CD4-positive, alpha-beta T cell treated with Interleukin-4 for 4 hours (primary cell): ENCODE measurements around the gene PTPRN2.
"Not testable (repeated sequence)": the region's sequence is repeated elsewhere in the genome, so short reads cannot be mapped to it uniquely, and the experiment has no call there.

Experiments
- DNase-seq: peaks from one replicate; pipeline ENCODE4 v3.0.0-alpha.2; 2020

PTPRN2 gene

GRCh38 chr7:158286210-158286609, 301.4 kb downstream of the PTPRN2 start:
- DNase-seq: no peak

DNA sequence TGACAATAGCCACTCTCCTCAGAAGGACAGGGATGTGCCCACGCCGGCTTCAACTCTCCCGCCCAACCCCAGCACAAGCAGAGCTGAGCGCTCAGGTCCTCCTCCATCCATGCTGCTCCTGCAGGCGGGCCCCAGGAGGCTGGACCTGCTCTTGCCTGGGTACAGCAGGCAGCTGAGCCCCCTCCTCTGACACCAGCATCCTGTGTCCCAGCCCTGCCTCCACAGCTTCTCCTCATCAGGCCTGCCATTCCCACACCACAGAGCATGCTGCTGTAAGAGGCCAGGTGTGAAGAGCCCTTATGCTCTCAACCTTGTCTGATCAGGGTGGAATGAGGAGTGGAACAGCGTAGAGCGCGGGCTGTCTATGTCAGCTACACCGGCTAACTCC, 302.2 kb downstream of the PTPRN2 start:
- no peak for DNase-seq

- no peak for DNase-seq
Observed at GRCh38 chr7:158284617-158285382, 302.8 kb downstream of the PTPRN2 start.

DNA sequence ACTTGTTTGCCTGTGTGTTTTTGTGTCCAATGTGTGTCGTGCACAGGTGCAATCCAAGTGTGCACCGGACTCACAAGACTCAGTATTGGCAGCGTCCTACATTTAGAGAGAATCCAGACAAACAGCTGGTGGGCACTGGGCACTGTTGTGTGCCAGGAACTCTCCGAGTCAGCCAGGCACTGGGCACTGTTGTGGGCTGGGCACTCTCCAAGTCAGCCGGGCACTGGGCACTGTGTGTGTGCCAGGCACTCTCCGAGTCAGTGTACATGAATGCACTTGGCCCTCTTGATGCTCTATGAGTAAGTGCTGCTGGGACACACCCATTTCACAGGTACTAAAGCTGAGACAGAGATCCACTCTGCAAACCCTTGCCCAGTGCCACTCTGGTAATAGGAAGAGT, 303.5 kb downstream of the PTPRN2 start:
- DNase-seq: no peak

DNA sequence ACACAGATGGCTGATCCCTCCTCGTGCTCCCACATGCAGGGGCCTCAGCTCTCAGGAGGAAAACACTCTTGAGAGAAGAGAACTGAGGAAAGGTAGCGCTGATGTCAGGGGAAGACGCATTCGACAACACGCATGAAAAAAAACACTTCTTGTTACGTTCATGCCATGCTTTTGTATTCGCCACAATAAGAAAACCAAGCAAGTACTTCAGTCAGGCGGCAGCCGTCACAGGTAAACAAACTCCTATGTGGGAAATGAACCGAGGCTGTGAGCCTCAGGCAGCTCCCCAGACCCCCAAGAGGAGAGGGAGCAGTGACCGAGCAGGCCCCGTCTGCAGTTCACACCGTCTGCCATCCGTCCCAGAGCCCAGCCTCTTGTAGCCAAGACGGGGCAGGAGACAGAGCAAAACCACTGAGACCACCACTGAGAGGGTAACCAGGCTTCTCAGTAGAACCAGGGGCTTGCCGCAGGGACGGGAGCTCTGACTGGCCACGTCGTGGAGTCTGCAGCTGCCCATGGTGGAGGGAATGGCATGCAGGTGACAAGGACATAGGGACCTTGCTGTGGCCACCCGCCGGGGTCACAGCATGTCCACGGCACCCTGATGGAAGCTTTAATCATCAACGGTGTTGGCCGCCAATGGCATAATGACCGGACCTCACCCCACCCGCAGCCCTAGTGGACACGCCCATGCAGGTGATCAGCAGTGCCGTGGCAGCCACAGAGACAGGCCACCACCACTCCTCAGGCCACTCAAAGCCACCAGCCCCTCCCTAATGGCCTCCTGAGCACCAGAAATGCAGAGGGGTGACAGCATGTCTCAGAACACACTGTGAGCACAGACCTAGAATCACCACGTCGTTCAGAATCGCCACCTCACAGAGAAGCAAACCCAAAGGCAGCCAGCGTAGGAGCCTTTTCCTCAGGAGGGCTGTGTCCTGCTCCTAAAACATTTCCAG, 304.3 kb downstream of the PTPRN2 start:
- DNase-seq: no peak

- no peak for DNase-seq
Observed at GRCh38 chr7:158282461-158283001, 305.1 kb downstream of the PTPRN2 start.

DNA sequence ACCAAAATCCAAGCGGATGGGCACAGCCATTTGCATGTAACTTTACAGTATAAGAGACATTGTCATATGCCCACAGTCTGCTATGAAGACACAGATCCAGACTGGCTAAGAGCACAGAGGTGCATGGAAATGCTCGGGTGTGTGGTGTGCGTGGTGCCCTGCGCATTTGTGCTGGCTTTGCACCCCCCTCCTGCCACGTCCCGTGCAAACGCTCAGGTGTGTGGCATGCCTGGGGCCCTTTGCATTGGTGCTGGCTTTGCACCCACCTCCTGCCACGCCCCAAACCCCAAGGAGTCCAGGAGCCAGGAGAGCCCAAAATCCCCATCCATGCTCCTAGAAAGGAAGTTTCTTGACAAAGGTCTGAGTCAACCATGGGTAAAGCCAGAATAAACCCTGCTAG, 306.2 kb downstream of the PTPRN2 start:
- DNase-seq: no peak

DNA sequence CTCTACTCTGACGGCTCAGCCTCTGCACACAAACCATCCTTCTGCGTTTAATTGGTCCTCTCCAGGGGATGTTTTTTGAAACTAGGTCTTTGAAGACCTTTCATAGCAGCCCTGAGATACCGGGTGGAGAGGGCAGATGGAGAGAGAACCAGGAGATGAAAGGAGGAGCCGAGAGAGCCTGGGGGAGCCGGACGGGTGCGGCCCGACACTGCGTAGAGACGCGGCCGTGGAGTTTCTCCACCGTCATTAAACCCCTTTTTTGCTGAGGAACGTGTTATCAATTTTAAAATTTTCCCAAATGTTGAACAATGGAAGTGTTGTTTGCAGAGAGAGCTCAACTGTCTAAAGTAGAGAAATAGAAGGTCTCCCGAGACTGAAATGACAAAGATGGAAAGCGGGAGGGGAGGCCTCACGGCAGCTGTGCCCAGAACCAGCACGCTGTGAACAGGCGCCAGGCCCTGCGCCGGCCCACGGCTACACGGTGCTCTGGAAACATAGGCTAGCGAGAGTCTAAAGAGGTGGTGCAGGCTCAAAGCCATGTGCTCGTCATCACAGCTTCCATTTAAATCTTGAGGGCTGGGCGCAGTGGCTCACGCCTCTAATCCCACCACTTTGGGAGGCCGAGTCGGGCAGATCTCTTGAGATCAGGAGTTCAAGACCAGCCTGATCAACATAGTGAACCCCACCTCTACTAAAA, 307.0 kb downstream of the PTPRN2 start:
- DNase-seq: no peak

- DNase-seq: no peak
Observed at GRCh38 chr7:158279539-158280447, 307.8 kb downstream of the PTPRN2 start.

DNA sequence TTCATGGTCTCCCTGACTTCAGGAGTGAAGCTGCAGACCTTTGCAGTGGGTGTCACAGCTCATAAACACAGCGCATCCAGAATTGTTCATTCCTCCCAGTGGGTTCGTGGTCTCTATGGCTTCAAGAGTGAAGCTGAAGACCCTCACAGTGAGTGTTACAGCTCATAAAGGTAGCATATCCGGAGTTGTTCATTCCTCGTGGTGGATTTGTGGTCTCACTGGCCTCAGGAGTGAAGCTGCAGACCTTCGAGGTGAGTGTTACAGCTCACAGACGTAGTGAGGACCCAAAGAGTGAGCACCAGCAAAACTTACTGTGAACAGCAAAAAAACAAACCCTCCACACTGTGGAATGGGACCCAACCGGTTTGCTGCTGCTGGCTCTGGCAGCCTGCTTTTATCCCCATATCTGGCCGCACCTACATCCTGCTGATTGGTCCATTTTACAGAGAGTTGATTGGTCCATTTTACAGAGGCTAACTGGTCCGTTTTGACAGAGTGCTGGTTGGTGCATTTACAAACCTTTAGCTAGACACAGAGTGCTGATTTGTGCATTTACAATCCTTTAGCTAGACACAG, 308.8 kb downstream of the PTPRN2 start:
- DNase-seq: no peak

DNA sequence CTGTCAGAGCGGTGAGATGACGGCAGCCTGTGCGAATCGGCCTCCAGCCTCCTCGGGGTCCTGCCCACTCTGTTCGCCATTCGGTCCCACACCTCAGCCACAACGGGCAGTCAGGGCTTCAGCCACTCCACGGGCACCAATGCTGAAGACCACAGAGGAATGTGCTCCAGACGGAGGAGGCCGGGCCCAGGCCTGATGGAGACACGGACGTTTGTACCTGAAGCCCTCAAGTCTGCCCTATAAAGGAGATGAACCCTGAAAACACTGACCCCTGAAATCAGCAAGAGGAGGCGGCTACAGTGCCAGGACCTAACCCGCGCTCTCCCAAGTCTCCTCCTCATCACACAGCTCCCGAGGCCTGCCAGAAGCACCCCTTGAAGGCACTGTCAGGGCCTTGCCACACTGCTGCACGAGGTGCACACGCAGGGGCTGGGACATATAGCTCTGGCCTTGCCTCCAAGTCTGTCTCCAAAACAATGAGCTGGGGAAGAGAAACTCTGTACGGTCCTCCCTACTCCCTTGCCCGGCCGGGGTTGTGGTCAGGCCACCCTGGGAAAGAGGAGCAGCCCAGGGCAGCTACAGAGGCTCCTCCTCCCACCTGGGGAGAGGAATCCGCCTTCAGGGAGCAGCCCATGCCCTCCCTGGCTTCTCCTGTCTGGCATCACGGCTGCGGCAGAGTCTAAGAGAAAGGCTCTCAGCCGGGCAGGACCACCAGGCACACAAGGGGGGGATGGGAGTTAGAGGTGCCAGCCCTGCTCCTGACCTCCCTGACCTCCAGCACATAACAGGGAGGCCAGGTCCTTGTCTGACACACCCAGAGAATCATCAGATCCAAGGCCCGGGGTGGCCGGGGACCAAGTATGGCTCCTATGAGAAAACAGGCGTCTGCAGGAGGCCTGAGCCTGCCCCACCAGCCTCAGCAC, 310.1 kb downstream of the PTPRN2 start:
- no peak for DNase-seq

DNA sequence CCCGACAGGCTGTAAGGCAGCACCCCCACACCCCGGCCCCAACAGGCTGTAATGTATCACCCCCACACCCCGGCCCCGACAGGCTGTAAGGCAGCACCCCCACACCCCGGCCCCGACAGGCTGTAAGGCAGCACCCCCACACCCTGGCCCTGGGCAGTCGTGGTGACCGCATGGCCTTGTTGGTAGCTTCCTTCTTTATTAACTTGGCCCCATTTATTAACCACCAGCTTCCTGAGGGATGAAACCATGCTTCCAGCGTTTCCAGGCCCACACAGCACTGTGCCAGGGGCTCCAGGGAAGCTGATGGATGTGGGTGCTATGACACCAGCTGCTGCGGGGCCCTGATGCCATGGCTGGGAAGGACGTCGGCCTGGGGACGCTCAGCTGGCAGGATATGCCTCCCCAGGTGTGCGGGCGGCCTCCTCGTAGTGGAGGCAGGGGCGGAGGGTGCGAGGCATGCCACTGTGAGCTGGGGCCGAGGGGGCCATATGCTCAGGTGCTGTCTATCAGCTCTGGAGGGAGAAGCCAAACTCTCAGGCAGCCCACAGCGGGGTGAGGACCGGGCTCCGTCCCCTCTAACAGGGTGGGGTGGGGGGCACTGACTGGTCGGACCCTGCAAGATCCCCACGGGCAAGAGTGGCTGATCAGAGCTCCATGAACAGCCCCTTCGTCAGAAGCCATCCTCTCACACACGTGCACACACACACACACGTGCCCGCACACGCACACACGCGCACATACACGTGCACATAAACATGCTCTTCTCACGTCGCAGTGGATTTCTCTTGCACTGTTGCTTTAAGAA, 311.0 kb downstream of the PTPRN2 start:
- no peak for DNase-seq

DNA sequence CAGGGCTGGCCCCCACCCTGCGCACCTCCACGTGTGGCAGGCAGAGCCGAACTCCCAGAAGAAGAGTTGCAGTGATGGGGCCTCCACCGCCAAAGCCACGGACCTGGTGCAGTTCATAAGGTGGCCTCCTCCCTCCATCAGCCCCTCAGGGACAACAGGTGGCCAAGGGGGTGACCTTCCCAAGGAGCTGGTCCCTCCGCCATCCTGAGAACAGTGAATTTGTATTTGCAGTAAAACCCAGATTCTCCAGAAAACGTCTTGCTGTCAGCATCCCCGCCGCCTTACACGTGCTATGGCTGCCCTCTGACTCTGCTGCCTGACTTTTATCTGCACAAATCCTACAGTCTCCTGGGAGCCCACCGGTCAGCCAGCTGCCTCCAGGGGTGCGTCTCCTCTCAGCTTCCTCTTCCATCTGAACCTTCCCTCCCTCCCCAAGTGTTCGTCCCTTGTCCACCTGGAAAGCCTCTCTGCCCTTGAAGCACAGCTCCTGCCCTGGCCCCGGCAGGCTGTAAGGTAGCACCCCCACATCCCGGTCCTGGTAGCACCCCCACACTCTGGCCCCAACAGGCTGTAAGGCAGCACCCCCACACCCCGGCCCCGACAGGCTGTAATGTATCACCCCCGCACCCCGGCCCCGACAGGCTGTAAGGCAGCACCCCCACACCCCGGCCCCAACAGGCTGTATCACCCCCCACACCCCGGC, 311.8 kb downstream of the PTPRN2 start:
- no peak for DNase-seq

DNA sequence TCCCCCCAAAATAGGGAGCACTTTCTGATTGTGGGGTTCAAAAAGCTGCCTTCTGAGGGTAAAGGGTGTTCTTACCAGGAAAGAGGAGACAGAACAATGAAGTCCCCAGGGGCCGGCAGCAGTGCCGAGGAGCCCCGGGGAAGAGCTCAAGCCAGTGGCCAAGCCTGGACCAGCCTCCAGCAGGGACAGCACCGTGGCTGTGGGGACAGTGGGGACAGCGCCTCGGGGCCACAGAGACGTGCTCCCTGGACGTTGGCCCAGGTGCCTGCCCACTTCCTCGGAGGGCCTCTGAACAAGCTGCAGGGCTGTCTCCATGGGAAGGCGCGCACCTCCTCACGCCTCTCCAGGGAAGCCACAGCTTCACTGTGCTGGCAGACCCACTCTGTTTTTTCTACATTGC, 312.6 kb downstream of the PTPRN2 start:
- no peak for DNase-seq

- no peak for DNase-seq
Observed at GRCh38 chr7:158274404-158274811, 313.2 kb downstream of the PTPRN2 start.

- DNase-seq: not testable (repeated sequence)
Observed at GRCh38 chr7:158273756-158274342, 313.8 kb downstream of the PTPRN2 start.

- DNase-seq: no peak
Observed at GRCh38 chr7:158273138-158273651, 314.4 kb downstream of the PTPRN2 start.

- DNase-seq: no peak
Observed at GRCh38 chr7:158272509-158273137, 315.0 kb downstream of the PTPRN2 start.
